Lower leg skin (tissue), 4 donors: ENCODE results near the gene HSPA8. TPM values are rescaled to one million over a fixed set of nuclear protein-coding genes. Genes with fewer than 3 reads are reported as not detected.

Experiments used
- DNase-seq, 2 donors: peaks; one replicate each; pipeline ENCODE4 v3.0.0-alpha.2; 2019; ENCODE audit warnings: low spot score in 2 of 2
- H3K4me3 ChIP-seq: fragments of 200-600 bp; sonication (generic); 2 replicates; pipeline ENCODE4 v1.5.1; 2017; ENCODE audit warnings: mild to moderate bottlenecking, low read depth; ENCODE audit not compliant: poor library complexity, severe bottlenecking
- CTCF ChIP-seq, 3 donors: fragments of 450-650 bp; IDR thresholded peaks; one replicate each; pipeline ENCODE4 v1.5.1; 2016; ENCODE audit warnings: antibody characterized with exemption in 3 of 3, mild to moderate bottlenecking in 3 of 3, moderate library complexity in 2 of 3
- POLR2A ChIP-seq, 2 donors: fragments of 450-650 bp; IDR thresholded peaks; one replicate each; pipeline ENCODE4 v1.6.1; 2016 to 2017; ENCODE audit warnings: antibody characterized with exemption in 2 of 2, mild to moderate bottlenecking in 1 of 2, moderate library complexity in 1 of 2
- whole genome bisulfite sequencing, 2 donors: methylation state at CpG; one replicate each; pipeline ENCODE4 v1.1.5; 2018; 5-methylcytosine and 5-hydroxymethylcytosine counted together
- intact Hi-C: fragments of 100-400 bp; cut with DNase I; formaldehyde crosslinking; loops from one replicate; pipeline ENCODE4 v1.15.0; 2023; ENCODE audit warnings: low total_unique reads
- total RNA-seq, 4 donors: library from RNA; depleted of rRNA; stranded (reverse); fragments of >200 nt; gene quantifications; one replicate each; pipeline ENCODE4 v1.1.0, GENCODE V29; 2016

HSPA8 gene
- total RNA-seq, 4 donors from 2014 or later: 202 to 485 (median 346) TPM

GRCh38 chr11:123086305-123086704 is 24.4 kb upstream of the HSPA8 start:
- 77 to 90% methylated on average over 1 of the region's 1 CpG for WGBS, 2 donors
- TF ChIP-seq POLR2A (IDR thresholded peaks at IDR 0.05): no peak
- TF ChIP-seq CTCF (IDR thresholded peaks at IDR 0.05): no peak
- no peak overlapping the region for H3K4me3 ChIP-seq
- intact Hi-C loops: no loop called here
- DNase-seq: no peak

- no peak overlapping the region for H3K4me3 ChIP-seq
- no peak for DNase-seq
- TF ChIP-seq CTCF (IDR thresholded peaks at IDR 0.05): no peak
- TF ChIP-seq POLR2A (IDR thresholded peaks at IDR 0.05): no peak
- intact Hi-C loops: no loop called here
- WGBS, 2 donors: 93 to 94% methylated on average over 5 of the region's 5 CpGs
These were observed 23.6 kb upstream of the HSPA8 start for GRCh38 chr11:123085497-123085896.

- TF ChIP-seq POLR2A (IDR thresholded peaks at IDR 0.05) (no peak), CTCF (IDR thresholded peaks at IDR 0.05) (no peak)
- DNase-seq: no peak
- intact Hi-C loops: no loop called here
- WGBS, 2 donors: 97 to 98% methylated on average over 7 of the region's 7 CpGs
- no peak overlapping the region for H3K4me3 ChIP-seq
These were observed 22.5 kb upstream of the HSPA8 start for GRCh38 chr11:123084454-123084853.

DNA sequence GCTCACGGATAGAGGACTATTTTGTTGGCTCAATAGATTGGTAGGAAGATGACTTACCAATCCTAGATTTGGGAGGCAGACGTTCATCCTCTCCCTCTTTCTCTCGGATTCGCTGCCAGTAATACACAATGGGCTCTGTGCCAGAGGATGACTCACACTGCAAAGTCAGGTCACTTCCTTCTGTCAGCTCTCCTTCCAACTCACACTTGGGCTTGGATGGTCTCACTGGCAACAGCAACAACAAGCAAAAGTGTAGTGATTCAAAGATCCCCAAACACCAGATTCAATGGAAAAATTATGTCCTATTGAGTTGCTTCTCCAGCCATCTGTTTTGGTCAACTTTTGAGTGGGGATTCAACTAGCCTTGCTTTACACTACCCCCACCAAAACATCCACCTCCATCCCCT is 21.7 kb upstream of the HSPA8 start:
- 4 to 12% methylated on average over 4 of the region's 4 CpGs for WGBS, 2 donors
- TF ChIP-seq POLR2A (IDR thresholded peaks at IDR 0.05): no peak
- peak; percentile 73 to 93 for DNase-seq
- no peak overlapping the region for H3K4me3 ChIP-seq
- intact Hi-C loops: no loop called here

- intact Hi-C loops: no loop called here
- WGBS, 2 donors: 75 to 89% methylated on average over 4 of the region's 4 CpGs
- TF ChIP-seq POLR2A (IDR thresholded peaks at IDR 0.05): no peak
- TF ChIP-seq CTCF (IDR thresholded peaks at IDR 0.05): no peak
- no peak overlapping the region for H3K4me3 ChIP-seq
- no peak for DNase-seq
These were observed 21.0 kb upstream of the HSPA8 start for GRCh38 chr11:123082977-123083376.

DNA sequence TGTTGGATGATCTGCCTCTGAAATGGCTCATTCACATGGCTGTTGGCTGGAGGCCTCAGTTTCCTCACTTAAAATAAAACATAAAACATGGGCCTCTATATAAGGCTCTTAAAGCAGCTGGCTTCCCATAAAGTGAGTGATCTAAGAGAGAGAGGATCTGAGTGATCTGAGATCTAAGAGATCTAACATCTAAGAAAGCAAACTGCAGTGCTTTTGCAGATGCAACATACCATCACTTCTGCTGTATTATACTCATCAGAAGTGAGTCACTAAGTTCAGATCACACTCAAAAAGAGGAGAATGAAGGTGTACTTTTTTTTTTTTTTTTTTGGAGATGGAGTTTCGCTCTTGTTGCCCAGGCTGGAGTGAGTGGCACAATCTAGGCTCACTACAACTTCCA is 18.1 kb upstream of the HSPA8 start:
- no peak for DNase-seq
- intact Hi-C loops: no loop called here
- WGBS, 2 donors: 100% methylated on average over 1 of the region's 1 CpG
- H3K4me3 ChIP-seq: no peak overlapping the region
- TF ChIP-seq CTCF (IDR thresholded peaks at IDR 0.05): no peak
